ENCODE data around the gene BCL10.

The BCL10 gene

DNA sequence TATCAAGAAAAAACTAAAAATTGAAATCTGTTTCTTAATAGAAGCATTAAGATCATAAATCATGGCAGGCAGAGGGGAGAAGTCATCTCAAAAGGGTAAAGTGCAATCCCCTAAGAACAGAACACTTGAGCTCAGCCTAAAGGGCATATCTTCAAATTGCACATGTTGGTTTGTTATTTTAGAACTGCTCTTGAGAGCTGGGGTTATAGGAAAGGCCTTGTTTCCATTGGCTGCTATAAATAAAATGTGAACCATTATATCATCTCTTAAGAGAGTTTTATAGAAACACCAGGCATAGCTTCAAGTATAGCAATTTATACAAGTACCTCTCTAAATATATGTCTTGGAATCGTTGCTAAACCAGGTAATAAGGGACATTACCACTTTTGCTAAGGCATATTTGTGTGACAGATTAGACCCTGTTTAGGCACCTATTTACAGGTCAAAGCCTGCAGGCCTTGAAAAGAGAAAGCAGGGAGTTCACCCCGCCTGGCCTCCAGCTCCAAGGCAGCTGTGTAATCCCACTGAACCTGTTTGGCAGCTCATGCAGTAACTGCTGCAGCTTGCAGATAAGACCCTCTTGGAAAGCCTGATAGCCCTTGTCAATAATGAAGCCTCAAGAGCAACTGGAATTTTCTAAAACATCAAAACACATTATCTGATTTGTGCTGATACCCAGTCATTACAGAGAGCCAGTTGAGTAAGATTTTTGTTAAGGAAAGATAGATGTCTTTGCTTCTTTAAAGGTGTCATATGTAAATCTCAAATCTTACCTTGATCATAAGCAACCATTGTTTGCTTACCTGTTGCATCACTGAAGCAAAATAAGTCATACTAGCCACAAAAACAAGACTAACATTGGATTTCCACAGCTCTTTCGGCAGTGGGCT lies 51.5 kb downstream of the BCL10 start:
- Histone ChIP-seq H3K36me3 (ENCODE audit: control insufficient read depth, insufficient read depth, low read length) (no peaks in the 10 kb centered on the region), H3K4me3 (replicated peaks; ENCODE audit: low read depth, low read length) (no peak overlapping the region), H3K27me3 (replicated peaks; ENCODE audit: control insufficient read depth, insufficient read depth, low read length) (no peaks in the 10 kb centered on the region)
- no peak for TF ChIP-seq CTCF (IDR thresholded peaks at IDR 0.05; ENCODE audit: insufficient read depth, low read length, poor library complexity, severe bottlenecking)
- DNase-seq (ENCODE audit: extremely low read depth, insufficient read length) = no peak

- no peak for TF ChIP-seq CTCF (IDR thresholded peaks at IDR 0.05; ENCODE audit: insufficient read depth, low read length, poor library complexity, severe bottlenecking)
- H3K36me3 ChIP-seq (ENCODE audit: control insufficient read depth, insufficient read depth, low read length) = no peaks in the 10 kb centered on the region
- no peaks in the 10 kb centered on the region for H3K27me3 ChIP-seq (replicated peaks; ENCODE audit: control insufficient read depth, insufficient read depth, low read length)
- DNase-seq (ENCODE audit: extremely low read depth, insufficient read length) = no peak
- no peak overlapping the region for H3K4me3 ChIP-seq (replicated peaks; ENCODE audit: low read depth, low read length)
These were observed 52.1 kb downstream of the BCL10 start for GRCh38 chr1:85224295-85224694.

DNA sequence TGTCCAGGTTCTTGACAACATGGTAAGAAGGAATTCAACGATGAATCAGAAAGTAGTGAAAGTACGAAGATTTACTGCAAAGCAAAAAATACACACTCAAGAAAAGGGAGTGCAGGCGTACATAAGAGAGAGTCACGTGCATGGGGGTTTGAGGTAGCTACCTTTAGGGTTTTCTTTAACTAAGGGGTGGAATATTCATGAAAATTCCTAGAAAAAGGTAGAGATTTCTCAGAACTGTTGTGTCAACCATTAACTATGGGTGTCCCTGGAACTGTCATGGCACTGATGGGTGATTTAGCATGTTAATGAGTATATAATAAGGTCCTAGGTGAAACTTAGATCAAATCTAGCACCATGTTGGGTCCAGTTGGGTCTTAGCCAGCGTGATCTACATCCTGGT lies 53.1 kb downstream of the BCL10 start:
- no peak for DNase-seq (ENCODE audit: extremely low read depth, insufficient read length)
- no peak for TF ChIP-seq CTCF (IDR thresholded peaks at IDR 0.05; ENCODE audit: insufficient read depth, low read length, poor library complexity, severe bottlenecking)

GRCh38 chr1:85220756-85221201 lies 55.7 kb downstream of the BCL10 start:
- no peak for DNase-seq (ENCODE audit: extremely low read depth, insufficient read length)
- H3K27me3 ChIP-seq (replicated peaks; ENCODE audit: control insufficient read depth, insufficient read depth, low read length) = no peaks in the 10 kb centered on the region; the same call in 1 of the 2 replicates
- H3K4me3 ChIP-seq (replicated peaks; ENCODE audit: low read depth, low read length) = no peak overlapping the region
- H3K36me3 ChIP-seq (ENCODE audit: control insufficient read depth, insufficient read depth, low read length) = no peaks in the 10 kb centered on the region
- no peak for TF ChIP-seq CTCF (IDR thresholded peaks at IDR 0.05; ENCODE audit: insufficient read depth, low read length, poor library complexity, severe bottlenecking)

More for the DNA sequence above, 53.1 kb downstream of the BCL10 start:
- no peaks in the 10 kb centered on the region for H3K27me3 ChIP-seq (replicated peaks; ENCODE audit: control insufficient read depth, insufficient read depth, low read length)
- no peaks in the 10 kb centered on the region for H3K36me3 ChIP-seq (ENCODE audit: control insufficient read depth, insufficient read depth, low read length)
- H3K4me3 ChIP-seq (replicated peaks; ENCODE audit: low read depth, low read length) = no peak overlapping the region

DNA sequence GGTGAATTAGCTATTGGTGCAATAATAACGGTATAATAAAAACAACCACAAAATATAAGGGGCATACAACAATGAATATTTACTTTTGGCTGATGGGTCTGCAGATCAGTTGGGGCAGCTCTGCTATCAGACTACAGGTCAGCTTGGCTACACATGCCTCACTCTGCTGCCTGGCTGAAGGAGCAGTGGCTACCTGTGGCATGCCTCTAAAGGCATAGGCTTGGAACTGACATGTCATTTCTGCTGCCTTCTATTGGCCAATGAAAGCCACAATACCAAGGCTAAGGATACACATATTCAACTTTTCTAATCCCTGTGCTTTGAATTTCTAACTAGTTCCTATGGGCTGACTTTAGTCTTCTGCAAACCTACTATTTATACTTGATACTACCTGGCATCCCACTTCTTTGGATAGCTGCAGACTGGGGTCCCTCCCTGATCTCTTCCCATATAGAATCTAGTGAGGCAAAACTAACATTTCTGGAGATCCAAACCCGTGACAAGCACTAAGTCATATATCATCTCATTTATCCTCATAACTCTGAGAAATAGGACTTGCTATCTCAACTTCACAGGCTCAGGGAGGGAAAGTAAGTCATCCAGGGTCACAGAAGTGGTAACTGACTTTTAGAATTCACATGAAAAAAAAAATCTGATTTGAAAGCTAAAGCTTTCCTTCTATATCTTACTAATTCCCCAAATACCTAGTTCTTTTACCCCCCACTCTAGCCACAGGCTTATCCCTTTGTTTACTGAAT lies 56.4 kb downstream of the BCL10 start:
- H3K27me3 ChIP-seq (replicated peaks; ENCODE audit: control insufficient read depth, insufficient read depth, low read length) = no peaks in the 10 kb centered on the region; the same call in 1 of the 2 replicates

More for the DNA sequence above, 56.4 kb downstream of the BCL10 start:
- no peak overlapping the region for H3K4me3 ChIP-seq (replicated peaks; ENCODE audit: low read depth, low read length)
- no peak for DNase-seq (ENCODE audit: extremely low read depth, insufficient read length)
- no peak for TF ChIP-seq CTCF (IDR thresholded peaks at IDR 0.05; ENCODE audit: insufficient read depth, low read length, poor library complexity, severe bottlenecking)
- H3K36me3 ChIP-seq (ENCODE audit: control insufficient read depth, insufficient read depth, low read length) = no peaks in the 10 kb centered on the region
